Kidney epithelial cell (primary cell): ENCODE results near the gene PRSS1. TPM values are rescaled to one million over a fixed set of nuclear protein-coding genes. Genes with fewer than 3 reads are reported as not detected.
"Not testable (repeated sequence)": the region's sequence is repeated elsewhere in the genome, so short reads cannot be mapped to it uniquely, and the experiment has no call there.

ENCODE experiments used
- DNase-seq: peaks from one replicate; pipeline ENCODE4 v3.0.0-alpha.2; 2010; ENCODE audit warnings: low read depth
- H3K27me3 ChIP-seq: 2 replicates; pipeline ENCODE4 v1.6.0; 2011; ENCODE audit warnings: low read length; ENCODE audit not compliant: control insufficient read depth, insufficient read depth
- H3K36me3 ChIP-seq: 2 replicates; pipeline ENCODE4 v1.5.1; 2011; ENCODE audit warnings: low read length; ENCODE audit not compliant: control insufficient read depth, insufficient read depth
- H3K4me3 ChIP-seq: 2 replicates; pipeline ENCODE4 v1.5.1; 2011; ENCODE audit warnings: low read depth, mild to moderate bottlenecking, control low read depth, low read length
- total RNA-seq: library from RNA; depleted of rRNA; stranded (reverse); fragments of >200 nt; gene quantifications from 2 replicates; pipeline ENCODE4 v1.2.3, GENCODE V29; 2015
- TF ChIP-seq, protein P1 (sequence below): IDR thresholded peaks from 2 replicates; pipeline ENCODE4 v1.5.1; 2011; ENCODE audit warnings: mild to moderate bottlenecking, moderate library complexity, low read length, control low read depth, inconsistent platforms; ENCODE audit not compliant: insufficient read depth, poor library complexity, severe bottlenecking

PRSS1 gene
- total RNA-seq, 1 donor from 2014 or later: 1.5 TPM

DNA sequence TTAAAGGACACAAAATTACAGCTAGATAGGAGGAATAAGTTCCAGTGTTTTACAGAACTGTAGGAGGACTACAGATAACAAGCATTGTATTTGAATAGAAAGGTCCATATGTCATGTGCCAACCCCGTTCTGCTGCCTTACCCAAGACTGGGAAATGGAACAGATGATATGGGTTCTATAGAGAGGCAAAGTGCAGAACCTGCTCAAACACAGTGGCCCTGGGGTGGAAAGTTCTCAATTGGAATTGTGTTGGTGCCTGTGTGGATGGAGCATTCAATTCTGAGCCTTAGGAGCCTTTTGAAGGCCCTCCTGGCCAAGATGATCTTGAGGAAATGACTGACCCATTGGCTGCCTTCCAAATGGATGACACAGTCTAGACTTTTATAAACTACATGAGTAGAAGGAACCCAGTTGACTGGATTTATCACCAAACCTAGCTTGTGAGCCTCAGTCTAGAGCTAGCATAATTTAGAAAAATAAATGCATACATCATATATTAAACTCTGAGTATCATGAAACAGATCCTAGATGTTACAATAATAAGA, 4.1 kb upstream of the PRSS1 start:
- TF ChIP-seq, protein P1, sequence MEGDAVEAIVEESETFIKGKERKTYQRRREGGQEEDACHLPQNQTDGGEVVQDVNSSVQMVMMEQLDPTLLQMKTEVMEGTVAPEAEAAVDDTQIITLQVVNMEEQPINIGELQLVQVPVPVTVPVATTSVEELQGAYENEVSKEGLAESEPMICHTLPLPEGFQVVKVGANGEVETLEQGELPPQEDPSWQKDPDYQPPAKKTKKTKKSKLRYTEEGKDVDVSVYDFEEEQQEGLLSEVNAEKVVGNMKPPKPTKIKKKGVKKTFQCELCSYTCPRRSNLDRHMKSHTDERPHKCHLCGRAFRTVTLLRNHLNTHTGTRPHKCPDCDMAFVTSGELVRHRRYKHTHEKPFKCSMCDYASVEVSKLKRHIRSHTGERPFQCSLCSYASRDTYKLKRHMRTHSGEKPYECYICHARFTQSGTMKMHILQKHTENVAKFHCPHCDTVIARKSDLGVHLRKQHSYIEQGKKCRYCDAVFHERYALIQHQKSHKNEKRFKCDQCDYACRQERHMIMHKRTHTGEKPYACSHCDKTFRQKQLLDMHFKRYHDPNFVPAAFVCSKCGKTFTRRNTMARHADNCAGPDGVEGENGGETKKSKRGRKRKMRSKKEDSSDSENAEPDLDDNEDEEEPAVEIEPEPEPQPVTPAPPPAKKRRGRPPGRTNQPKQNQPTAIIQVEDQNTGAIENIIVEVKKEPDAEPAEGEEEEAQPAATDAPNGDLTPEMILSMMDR: no peak
- DNase-seq: no peak
- peaks cover 2% of the 10 kb centered on the region for H3K27me3 ChIP-seq
- no peak overlapping the region for H3K4me3 ChIP-seq
- no peaks in the 10 kb centered on the region for H3K36me3 ChIP-seq

DNA sequence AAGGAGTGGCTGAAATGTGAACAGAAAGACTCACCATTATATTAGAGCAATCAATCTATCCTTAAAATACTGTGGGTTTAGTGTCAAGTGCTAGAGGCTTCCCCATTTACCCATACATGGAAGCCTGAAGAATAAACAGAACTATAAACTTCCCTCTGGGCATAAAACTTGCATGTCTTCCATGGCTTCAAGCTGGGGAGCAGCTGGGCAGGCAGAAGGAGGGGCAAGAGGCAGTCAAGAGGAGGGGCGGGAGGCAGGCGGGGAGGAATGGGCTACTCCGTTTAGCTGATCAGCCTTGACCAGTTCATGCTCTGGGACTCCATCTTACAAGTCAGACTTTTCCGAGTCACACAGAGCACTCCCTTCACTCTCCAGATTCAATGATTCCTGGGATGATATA, 3.5 kb upstream of the PRSS1 start:
- no peak overlapping the region for H3K4me3 ChIP-seq
- no peak for DNase-seq
- no peaks in the 10 kb centered on the region for H3K36me3 ChIP-seq
- TF ChIP-seq, protein P1: no peak
- peaks cover 2% of the 10 kb centered on the region for H3K27me3 ChIP-seq

DNA sequence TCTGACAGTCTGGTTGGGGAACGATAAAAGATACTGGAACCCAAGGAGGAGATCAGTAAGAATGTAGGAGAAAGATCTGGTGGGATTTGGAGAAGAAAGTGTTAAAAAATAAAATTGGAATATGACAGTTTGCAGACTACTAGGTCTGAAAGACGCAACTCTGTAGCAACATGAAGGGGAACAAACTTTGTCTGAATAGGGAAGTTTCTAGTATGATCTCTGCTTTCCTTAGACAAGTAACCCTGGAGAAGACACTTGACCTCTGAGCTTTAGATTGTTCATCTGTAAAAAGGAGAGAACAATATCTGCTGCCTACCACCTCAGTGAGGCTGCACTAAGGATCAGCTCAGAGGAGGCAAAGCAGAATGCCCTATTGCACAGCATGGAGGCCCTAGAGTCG, 3.0 kb upstream of the PRSS1 start:
- no peaks in the 10 kb centered on the region for H3K27me3 ChIP-seq
- H3K4me3 ChIP-seq: no peak overlapping the region
- no peak for DNase-seq
- H3K36me3 ChIP-seq: no peaks in the 10 kb centered on the region
- TF ChIP-seq, protein P1: no peak

DNA sequence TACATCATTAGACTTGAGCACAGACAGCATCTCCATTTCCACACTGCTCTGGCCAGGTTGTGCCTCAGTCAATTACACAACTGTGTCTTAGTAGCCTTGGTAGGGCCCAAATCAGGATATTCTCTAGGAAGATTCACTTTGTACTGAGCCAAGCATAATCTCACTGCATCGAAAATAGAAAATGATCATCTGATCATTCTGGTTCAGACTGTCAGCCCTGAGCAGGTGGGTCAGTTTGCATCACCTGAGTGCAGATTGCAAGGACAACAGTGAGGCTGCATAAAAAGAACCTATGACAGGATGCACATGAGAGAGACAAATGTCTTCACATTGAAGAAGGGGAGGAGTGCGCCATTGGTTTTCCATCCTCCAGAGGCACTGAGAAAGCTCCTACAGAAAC, 862 bp upstream of the PRSS1 start:
- not testable (repeated sequence) for H3K4me3 ChIP-seq

DNA sequence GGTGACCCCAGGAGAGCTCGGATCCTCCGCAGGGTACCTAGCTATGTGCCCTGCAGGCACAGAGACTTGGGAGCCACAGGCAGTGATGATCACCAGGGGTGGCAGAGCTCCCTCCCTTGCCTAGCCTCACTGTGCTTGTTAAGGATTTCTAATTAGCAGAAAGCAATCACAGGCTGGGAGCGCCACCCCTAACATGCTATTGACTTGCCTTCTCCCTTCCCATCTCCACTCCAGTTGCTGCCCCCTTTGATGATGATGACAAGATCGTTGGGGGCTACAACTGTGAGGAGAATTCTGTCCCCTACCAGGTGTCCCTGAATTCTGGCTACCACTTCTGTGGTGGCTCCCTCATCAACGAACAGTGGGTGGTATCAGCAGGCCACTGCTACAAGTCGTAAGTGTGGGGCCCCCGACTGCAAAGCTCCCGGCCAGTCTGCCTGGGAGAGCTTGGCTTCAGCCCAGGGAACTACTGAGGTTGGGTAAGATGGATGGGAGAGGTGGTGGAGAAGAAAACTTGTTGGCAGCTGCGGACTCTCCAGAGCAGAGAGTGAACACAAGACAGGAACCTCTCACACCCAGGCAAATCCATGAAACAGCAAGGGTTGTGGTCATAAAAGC, 1.2 kb downstream of the PRSS1 start:
- Histone ChIP-seq H3K4me3 (no peak overlapping the region), H3K36me3 (no peaks in the 10 kb centered on the region), H3K27me3 (no peaks in the 10 kb centered on the region)
- TF ChIP-seq, protein P1: no peak
- no peak for DNase-seq

More for the DNA sequence above, 862 bp upstream of the PRSS1 start:
- not testable (repeated sequence) for H3K36me3 ChIP-seq, H3K27me3 ChIP-seq, DNase-seq

DNA sequence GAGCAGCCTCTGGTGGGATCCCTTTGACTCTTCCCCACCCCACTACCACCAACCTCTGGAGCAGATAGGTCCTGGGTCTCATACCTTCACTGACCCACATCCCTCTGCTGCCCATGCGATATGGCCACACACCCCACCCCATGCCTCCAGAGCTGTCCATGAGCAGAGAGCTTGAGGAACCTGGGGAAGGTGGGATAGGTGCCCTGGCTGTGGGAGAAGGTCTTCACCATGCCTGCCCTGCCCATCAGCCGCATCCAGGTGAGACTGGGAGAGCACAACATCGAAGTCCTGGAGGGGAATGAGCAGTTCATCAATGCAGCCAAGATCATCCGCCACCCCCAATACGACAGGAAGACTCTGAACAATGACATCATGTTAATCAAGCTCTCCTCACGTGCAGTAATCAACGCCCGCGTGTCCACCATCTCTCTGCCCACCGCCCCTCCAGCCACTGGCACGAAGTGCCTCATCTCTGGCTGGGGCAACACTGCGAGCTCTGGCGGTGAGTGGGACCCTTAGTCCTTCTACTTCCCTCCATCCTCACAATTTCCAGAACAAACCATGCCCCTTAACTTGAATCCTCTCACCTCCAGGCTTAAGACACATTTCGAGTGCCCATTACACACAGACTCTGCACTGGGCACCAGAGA, 2.4 kb downstream of the PRSS1 start:
- H3K36me3 ChIP-seq, DNase-seq, H3K4me3 ChIP-seq, H3K27me3 ChIP-seq: not testable (repeated sequence)
